ENCODE data around the gene RARB.

The RARB gene

DNA sequence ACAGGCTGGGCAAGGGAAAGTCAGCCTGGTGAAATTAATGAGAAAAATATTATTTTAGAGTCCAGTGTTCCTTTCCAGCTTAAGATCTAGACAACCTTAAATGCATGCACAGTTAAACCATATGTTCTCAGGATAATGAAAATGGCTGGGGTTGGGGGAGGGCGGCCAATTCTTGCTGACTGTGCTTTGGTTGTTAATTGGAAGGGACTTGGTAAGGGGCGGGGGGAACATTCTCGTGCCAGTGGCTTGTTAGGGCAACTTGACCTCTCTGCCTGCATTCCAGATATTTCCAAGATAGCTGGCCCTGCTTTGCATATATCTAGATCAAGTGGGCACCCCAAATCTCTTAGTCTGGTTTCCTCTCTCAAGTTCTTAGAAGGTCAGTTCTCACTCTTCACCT, 124.2 kb downstream of the RARB start:
- DNase-seq (ENCODE audit: low read depth in 3 of 3) = no peak

DNA sequence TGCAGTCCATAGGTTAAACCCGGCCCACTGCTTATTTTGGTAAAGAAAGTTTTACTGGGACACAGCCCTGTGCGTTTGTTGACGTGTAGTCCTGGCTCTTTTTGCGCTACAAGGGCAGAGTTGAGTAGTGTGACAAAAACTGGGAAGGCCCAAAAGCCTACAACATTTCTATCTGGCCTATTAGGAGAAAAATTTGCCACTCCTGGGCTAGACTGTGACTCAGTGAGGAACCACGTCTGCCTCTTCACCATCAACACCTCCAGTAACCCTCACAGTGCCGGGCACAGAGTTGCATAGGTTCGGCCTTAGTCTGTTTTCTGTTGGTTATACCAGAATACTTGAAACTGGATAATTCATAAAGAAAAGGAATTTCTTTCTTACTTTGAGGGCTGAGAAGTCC, 126.3 kb downstream of the RARB start:
- DNase-seq (ENCODE audit: low read depth in 3 of 3) = no peak

DNA sequence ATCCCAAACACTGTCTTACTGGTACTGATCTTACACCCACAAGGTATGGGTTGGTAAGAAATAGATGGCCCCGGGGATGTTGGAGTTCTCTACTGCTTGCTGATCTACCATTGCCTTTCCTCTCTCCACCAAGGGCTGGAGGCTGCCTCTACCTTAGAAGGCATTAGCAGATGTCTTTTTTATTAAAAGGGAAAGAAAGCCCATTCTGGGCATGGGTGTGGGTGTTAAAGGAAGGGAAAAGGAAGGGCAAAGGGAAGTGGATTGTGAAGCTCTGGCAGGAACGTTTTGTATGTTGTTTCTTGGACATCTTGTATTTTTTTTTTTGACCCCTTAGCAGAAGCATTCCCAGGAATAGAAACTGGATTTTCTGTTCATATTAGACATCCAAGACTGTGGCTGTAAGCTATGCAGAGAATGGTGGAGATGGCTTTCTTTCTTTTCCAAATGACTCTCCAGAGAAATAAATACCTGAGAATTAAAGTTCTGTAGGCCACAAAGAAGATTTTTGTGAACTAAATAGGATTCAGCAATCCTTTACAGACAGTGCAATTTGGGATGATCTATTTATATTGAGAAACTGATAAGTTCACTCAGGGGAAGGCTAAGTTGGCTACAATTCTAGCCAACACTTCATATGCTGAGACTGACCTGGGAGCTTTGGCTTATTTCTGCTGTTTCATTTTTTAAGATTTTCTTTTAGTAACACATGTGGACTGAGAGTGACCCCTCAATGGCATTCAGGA, 127.8 kb downstream of the RARB start:
- DNase-seq (ENCODE audit: low read depth in 3 of 3) = no peak

GRCh38 chr3:25556447-25556846, 128.4 kb downstream of the RARB start:
- DNase-seq (ENCODE audit: low read depth in 3 of 3) = no peak

- no peak for DNase-seq (ENCODE audit: low read depth in 3 of 3)
Observed at GRCh38 chr3:25557694-25558093, 129.6 kb downstream of the RARB start.

DNA sequence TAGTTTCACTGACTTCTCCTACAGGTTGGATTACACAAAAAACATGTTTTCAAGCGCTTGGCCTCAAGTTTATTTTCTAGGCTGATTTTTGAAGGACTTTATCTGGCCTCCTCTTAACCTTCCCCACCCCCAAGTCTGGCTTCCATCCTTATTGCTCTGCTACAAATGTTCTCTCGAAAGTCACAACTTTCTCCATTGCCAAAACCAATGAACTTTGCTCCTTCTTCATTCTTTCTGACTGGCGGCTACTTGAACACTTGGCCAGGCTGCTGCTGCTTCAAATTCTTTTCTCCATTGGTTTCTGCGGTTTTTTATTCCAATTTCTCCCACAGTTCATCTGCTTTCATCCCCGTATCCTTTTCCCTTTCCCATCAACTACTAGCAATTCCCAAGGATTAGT, 130.1 kb downstream of the RARB start:
- no peak for DNase-seq (ENCODE audit: low read depth in 3 of 3)

DNA sequence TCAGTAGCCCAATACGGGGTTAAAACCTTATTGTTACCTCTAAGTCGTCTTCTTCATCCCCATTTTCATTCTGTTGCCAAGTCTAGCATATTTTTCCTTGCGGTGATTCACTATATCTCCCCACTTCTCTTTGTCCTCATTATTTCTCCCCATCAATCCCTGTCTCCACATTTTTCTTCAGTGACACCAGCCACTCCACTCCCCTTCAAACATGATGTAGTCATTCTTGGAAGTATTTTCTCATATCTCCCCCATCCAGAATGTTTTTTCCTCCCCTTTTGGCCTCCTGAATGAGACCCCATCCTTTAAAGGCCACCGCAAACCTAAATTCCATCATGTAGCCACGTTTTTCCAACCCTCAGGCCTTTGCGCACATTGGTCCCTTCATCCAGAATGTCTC, 130.7 kb downstream of the RARB start:
- no peak for DNase-seq (ENCODE audit: low read depth in 3 of 3)

GRCh38 chr3:25563601-25564000, 135.5 kb downstream of the RARB start:
- no peak for DNase-seq (ENCODE audit: low read depth in 3 of 3)

DNA sequence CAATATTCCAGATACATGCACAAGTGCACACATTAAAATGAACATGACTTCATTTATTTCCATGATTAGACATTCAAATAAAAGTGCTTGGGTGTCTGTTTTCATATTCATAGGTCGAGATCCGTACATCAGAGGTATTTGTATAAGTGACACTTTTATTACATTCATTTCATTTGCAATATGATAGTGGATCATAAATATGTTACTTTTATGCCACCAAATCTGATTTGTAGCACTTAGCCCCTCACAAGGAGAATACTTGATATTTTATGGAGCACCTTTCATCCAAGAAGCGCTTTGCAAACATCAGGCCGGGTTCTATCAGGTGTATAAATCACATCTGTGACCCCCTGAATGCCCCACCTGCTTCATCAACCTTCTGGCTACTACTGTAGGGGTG, 136.0 kb downstream of the RARB start:
- no peak for DNase-seq (ENCODE audit: low read depth in 3 of 3)

DNA sequence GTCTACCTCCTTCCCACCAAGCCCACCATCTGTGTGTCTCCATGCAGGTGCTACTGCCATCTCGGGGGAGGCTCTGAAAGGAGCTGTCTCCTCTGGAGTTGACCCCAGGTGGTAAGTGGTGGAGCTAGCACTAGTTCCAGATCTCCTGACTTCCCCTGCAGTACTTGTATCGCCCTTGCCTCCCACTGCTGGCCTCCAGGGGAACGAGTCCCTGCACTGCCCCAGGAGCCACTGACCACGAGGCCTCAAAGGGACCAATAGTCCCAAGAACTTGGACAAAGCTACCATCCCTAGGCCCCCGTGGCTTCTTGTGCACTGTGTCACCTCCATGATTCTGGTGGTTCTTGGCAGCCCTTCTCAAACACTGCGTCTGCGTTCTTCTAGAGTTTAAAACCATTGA, 137.7 kb downstream of the RARB start:
- no peak for DNase-seq (ENCODE audit: low read depth in 3 of 3)

- DNase-seq (ENCODE audit: low read depth in 3 of 3) = no peak
Observed at GRCh38 chr3:25566358-25566920, 138.4 kb downstream of the RARB start.

DNA sequence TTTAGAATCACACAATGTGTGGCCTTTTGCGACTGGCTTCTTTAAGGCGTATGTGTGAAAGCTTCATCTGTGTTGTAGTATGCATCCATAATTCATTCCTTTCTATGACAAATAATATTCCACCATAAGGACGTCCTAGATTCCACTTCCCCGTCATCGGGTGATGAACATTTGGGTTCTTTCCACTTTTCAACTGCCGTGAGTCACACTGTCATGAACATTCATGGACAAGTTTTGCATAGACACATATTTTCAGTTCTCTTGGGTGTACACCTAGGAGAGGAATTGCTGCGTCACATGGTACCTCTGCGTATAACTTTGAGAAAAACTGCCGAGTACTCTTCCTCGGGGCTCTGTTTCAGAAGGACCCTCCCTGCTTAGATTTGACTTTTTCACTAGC, 139.3 kb downstream of the RARB start:
- no peak for DNase-seq (ENCODE audit: low read depth in 3 of 3)

DNA sequence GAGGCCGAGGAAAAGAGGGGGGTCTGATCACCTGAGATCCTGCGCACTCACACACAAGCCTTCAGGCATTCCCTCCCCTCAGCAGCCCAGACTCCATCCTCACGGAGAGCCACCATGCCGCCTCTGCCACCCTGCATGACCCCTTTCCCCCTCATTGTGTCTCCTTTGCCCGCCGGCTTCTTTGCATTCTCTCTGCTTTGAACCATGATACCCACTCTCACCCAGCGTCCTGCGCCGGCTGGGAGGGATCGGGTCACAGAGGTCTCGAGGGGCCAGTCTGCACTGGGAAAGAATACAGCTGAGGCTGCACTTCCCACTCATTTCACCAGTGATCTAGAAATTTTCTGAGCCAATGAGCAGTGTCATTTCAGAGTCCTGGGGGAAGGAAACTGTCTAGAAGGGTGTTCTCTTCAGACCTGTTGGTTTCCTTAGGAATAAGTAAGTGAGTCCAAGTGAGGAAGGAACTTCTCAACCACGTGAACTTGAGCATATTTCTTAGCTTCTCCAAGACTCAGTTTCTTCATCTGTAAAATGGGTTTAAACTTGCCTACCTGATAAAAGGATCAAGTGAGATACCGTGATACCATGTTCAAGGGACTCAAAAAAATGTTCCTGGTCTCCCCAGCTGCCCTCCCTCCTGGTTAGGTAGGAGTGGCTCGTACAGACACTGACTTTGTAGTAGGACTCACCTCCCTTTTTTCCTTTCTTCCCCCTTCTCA, 139.9 kb downstream of the RARB start:
- DNase-seq (ENCODE audit: low read depth in 3 of 3) = no peak

- no peak for DNase-seq (ENCODE audit: low read depth in 3 of 3)
Observed at GRCh38 chr3:25568525-25569078, 140.5 kb downstream of the RARB start.

DNA sequence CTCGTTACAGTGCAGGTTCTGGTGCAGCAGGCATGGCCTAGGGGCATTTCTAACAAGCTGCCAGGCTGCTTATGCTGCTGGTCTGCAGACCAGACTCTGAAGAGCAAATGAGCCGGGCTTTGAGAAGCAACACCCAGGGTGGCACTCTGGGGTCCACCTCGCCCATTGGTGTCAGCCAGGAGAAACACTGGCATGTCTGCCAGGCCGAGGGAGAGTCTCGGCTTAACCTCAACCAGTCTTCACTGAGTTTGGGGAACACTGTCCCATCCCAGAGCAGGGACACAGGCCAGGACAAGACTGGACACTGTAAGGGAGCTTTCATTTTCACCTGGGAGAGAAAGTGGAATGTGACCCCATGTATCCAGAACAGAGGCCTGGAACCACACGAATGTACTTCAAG, 143.2 kb downstream of the RARB start:
- no peak for DNase-seq (ENCODE audit: low read depth in 3 of 3)

DNA sequence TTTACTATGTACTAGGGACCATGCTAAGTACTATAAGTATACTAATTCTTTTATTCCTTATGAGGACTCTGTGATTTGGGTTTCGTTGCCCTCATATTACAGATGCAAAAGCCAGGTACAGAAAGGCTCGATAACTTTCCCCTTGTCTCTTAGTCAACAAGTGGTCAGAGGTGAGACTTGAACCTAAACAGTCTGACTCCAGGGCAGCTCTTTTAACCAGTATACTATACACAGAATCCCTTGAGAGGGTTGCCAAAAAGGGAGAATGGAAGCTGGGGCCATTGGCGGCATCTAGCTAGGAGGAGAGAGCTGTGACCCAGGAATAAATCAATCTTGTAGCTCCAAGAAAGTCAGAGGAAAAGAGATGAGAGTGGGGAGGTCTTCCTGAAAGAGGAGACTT, 144.3 kb downstream of the RARB start:
- DNase-seq (ENCODE audit: low read depth in 3 of 3) = no peak

GRCh38 chr3:25572919-25573385, 144.9 kb downstream of the RARB start:
- DNase-seq (ENCODE audit: low read depth in 3 of 3) = no peak

DNA sequence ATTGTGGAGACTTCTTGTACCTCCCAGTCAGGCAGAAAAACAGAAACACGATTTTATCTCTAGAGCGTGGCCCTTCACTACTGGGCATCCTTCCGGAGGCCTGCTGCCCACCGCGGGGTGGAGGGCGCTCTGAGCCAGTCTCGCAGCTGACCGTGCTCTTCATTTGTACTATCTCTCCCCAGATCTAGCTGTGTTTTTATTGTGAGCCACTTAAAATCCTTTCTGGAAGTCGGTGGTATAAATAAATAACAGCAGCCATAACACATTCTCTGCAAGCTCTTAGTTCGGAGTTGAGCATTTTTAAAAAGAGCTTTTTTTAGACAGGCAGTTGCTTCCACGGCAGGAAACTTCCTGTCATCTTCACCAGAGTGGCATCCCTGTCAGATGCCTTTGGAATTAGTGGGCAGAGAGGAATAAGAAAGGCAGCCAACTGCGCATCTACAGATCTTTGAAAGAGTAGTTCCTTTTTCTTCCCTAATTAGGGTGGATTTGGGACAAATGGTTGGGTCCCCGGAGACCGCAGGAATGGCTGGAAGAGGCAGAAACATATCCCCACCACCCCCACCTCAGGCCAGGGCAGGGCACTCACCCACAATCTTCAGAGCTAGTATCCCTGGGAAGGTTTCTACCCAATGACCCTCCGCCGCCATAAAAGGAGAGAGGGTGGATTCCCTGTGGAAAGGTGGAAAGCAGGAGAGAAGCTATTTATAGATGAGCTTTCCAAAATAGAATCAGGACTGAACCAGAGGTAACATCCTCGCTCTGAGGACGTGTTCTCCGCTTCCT, 145.5 kb downstream of the RARB start:
- DNase-seq (ENCODE audit: low read depth in 3 of 3) = no peak

- DNase-seq (ENCODE audit: low read depth in 3 of 3) = no peak
Observed at GRCh38 chr3:25574172-25574765, 146.2 kb downstream of the RARB start.

DNA sequence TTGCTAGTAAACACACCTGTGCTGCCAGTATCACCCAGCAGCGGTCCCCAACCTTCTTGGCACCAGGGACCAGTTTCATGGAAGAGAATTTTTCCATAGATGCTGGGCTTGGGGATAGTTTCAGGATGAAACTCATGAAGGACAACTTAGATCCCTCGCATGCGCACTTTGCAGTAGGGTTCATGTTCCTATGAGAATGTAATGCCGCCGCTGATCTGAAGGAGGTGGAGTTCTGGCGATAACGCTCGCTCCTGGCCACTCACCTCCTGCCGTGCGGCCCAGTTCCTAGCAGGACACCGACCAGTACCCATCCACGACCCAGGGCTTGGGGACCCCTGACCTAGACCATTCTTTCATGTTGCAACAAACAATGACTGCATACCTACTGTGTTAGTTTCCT, 146.9 kb downstream of the RARB start:
- DNase-seq (ENCODE audit: low read depth in 3 of 3) = no peak

- no peak for DNase-seq (ENCODE audit: low read depth in 3 of 3)
Observed at GRCh38 chr3:25576146-25576545, 148.1 kb downstream of the RARB start.

Measured in stimulated activated CD4-positive, alpha-beta T cell treated with anti-CD3 and anti-CD28 coated beads, TNF-alpha, amount 100 ng/mL, for 4 hours (primary cell).